GM23338 (cell line): Measurements from ENCODE around the gene RPS15A. TPM values are rescaled to one million over a fixed set of nuclear protein-coding genes. Genes with fewer than 3 reads are reported as not detected.

ENCODE experiments used
- ATAC-seq: fragments of 200-7000 bp; cut with Tn5 transposase; 3 replicates; pipeline ENCODE4 v1.9.1; 2020
- DNase-seq: peaks from one replicate; pipeline ENCODE4 v3.0.0-alpha.2; 2015; ENCODE audit warnings: low spot score
- H2AFZ ChIP-seq: fragments of 200-600 bp; sonication (generic); 2 replicates; pipeline ENCODE4 v1.8.0; 2016; ENCODE audit warnings: antibody characterized with exemption, mild to moderate bottlenecking, moderate library complexity
- H3F3A ChIP-seq: fragments of 200-600 bp; sonication (generic); replicated peaks from 2 replicates; pipeline ENCODE4 v1.8.0; 2017; ENCODE audit warnings: antibody characterized with exemption, mixed run types, low read depth
- H3K27ac ChIP-seq: fragments of 200-600 bp; sonication (generic); 2 replicates; pipeline ENCODE4 v1.6.1; 2016; ENCODE audit warnings: low read depth
- H3K27me3 ChIP-seq: fragments of 200-600 bp; sonication (generic); 2 replicates; pipeline ENCODE4 v1.8.0; 2016; ENCODE audit warnings: mild to moderate bottlenecking, mixed run types, moderate library complexity; ENCODE audit not compliant: insufficient read depth
- H3K36me3 ChIP-seq: fragments of 200-600 bp; sonication (generic); 2 replicates; pipeline ENCODE4 v1.8.0; 2016; ENCODE audit warnings: mild to moderate bottlenecking; ENCODE audit not compliant: insufficient read depth
- H3K4me1 ChIP-seq: fragments of 200-600 bp; sonication (generic); 2 replicates; pipeline ENCODE4 v1.8.0; 2016; ENCODE audit warnings: mild to moderate bottlenecking, moderate library complexity; ENCODE audit not compliant: insufficient read depth
- H3K4me2 ChIP-seq: fragments of 200-600 bp; sonication (generic); 2 replicates; pipeline ENCODE4 v1.7.1; 2017; ENCODE audit warnings: mixed run types
- H3K4me3 ChIP-seq: fragments of 200-600 bp; sonication (generic); 2 replicates; pipeline ENCODE4 v1.6.1; 2016; ENCODE audit warnings: mixed run types
- H3K79me2 ChIP-seq: fragments of 200-600 bp; sonication (generic); replicated peaks from 2 replicates; pipeline ENCODE4 v1.8.0; 2017; ENCODE audit warnings: mild to moderate bottlenecking; ENCODE audit not compliant: insufficient read depth
- H3K9me2 ChIP-seq: fragments of 200-600 bp; sonication (generic); 2 replicates; pipeline ENCODE4 v1.8.0; 2017; ENCODE audit not compliant: insufficient read depth
- H4K20me1 ChIP-seq: fragments of 200-600 bp; sonication (generic); replicated peaks from 2 replicates; pipeline ENCODE4 v1.8.0; 2017; ENCODE audit warnings: mild to moderate bottlenecking; ENCODE audit not compliant: insufficient read depth
- H3K27ac Mint-ChIP-seq: 2 replicates; pipeline ENCODE4 v1.8.0; 2020; ENCODE audit warnings: inconsistent platforms, mild to moderate bottlenecking, moderate library complexity, mixed read lengths
- H3K27me3 Mint-ChIP-seq: 3 replicates; pipeline ENCODE4 v1.8.0; 2022; ENCODE audit warnings: low read depth, mild to moderate bottlenecking, moderate library complexity, mixed read lengths, inconsistent platforms; ENCODE audit not compliant: insufficient read depth, poor library complexity
- H3K36me3 Mint-ChIP-seq: 3 replicates; pipeline ENCODE4 v1.8.0; 2021; ENCODE audit warnings: low read depth, mild to moderate bottlenecking, inconsistent platforms, moderate library complexity, mixed read lengths
- H3K4me1 Mint-ChIP-seq: 3 replicates; pipeline ENCODE4 v1.8.0; 2020; ENCODE audit warnings: mild to moderate bottlenecking, inconsistent platforms, mixed read lengths
- H3K4me3 Mint-ChIP-seq: 3 replicates; pipeline ENCODE4 v1.8.0; 2021; ENCODE audit warnings: moderate library complexity, mild to moderate bottlenecking, inconsistent platforms, mixed read lengths
- H3K9me3 Mint-ChIP-seq: 3 replicates; pipeline ENCODE4 v1.8.0; 2020; ENCODE audit warnings: moderate library complexity, mild to moderate bottlenecking, inconsistent platforms, mixed read lengths
- CREB1 ChIP-seq: fragments of 250-450 bp; sonication (Bioruptor Pico); IDR thresholded peaks from 2 replicates; pipeline ENCODE4 v1.5.0; 2020; ENCODE audit warnings: low read depth, mild to moderate bottlenecking, moderate library complexity
- EZH2 ChIP-seq: fragments of 200-600 bp; sonication (generic); IDR thresholded peaks from one replicate; pipeline ENCODE4 v1.8.0; 2017; ENCODE audit warnings: antibody characterized with exemption, mild to moderate bottlenecking, low read depth; ENCODE audit not compliant: unreplicated experiment
- EZH2phosphoT487 ChIP-seq: fragments of 200-600 bp; sonication (generic); IDR thresholded peaks from one replicate; pipeline ENCODE4 v1.8.1; 2018; ENCODE audit warnings: antibody characterized with exemption; ENCODE audit not compliant: unreplicated experiment
- JUNB ChIP-seq: IDR thresholded peaks from one replicate; pipeline ENCODE4 v1.6.1; 2016; ENCODE audit warnings: antibody characterized with exemption; ENCODE audit not compliant: unreplicated experiment
- NANOG ChIP-seq: IDR thresholded peaks from 2 replicates; pipeline ENCODE4 v1.6.1; 2016; ENCODE audit warnings: antibody characterized with exemption, borderline replicate concordance
- POLR2AphosphoS5 ChIP-seq: IDR thresholded peaks from 2 replicates; pipeline ENCODE4 v1.6.1; 2016; ENCODE audit warnings: antibody characterized with exemption, low read depth
- STAT1 ChIP-seq: IDR thresholded peaks from one replicate; pipeline ENCODE4 v1.6.1; 2016; ENCODE audit warnings: antibody characterized with exemption; ENCODE audit not compliant: unreplicated experiment
- ZNF114 ChIP-seq: fragments of 250-450 bp; sonication (Bioruptor Pico); IDR thresholded peaks from 2 replicates; pipeline ENCODE4 v1.5.0; 2020; ENCODE audit warnings: mild to moderate bottlenecking, moderate library complexity
- ZNF331 ChIP-seq: fragments of 250-450 bp; sonication (Bioruptor Pico); IDR thresholded peaks from 2 replicates; pipeline ENCODE4 v1.5.0; 2020; ENCODE audit warnings: low read depth, mild to moderate bottlenecking, moderate library complexity
- polyA plus RNA-seq: library from polyadenylated mRNA; unstranded; fragments of >200 nt; fragmentation: Nextera tagmentation; extraction: Ambion mirVana; gene quantifications from 2 replicates; pipeline ENCODE4 v1.2.1, GENCODE V29; 2016
- total RNA-seq: library from RNA; depleted of rRNA; stranded (reverse); fragments of >200 nt; shearing (Covaris generic); gene quantifications from 2 replicates; pipeline ENCODE4 v1.2.3, GENCODE V29; 2014
- TF ChIP-seq, protein P1 (sequence below): IDR thresholded peaks from 2 replicates; pipeline ENCODE4 v1.6.1; 2016; ENCODE audit warnings: antibody characterized with exemption
- TF ChIP-seq, protein P2 (sequence below), 2 experiments: fragments of 200-600 bp in 1 of 2; sonication (generic) in 1 of 2; conservative IDR thresholded peaks; 2 replicates each; pipeline versions ENCODE4 v1.5.1 to v1.6.1; 2016 to 2017; ENCODE audit warnings: antibody characterized with exemption in 2 of 2, low read depth in 2 of 2, mild to moderate bottlenecking in 2 of 2, moderate library complexity in 1 of 2
- TF ChIP-seq, protein P3 (sequence below): fragments of 250-450 bp; sonication (Bioruptor Pico); IDR thresholded peaks from 2 replicates; pipeline ENCODE4 v1.5.0; 2020; ENCODE audit warnings: mild to moderate bottlenecking, moderate library complexity

Gene RPS15A
- total and polyA plus RNA-seq, 2 experiments from 2014 or later: 2,163 to 2,171 TPM

DNA sequence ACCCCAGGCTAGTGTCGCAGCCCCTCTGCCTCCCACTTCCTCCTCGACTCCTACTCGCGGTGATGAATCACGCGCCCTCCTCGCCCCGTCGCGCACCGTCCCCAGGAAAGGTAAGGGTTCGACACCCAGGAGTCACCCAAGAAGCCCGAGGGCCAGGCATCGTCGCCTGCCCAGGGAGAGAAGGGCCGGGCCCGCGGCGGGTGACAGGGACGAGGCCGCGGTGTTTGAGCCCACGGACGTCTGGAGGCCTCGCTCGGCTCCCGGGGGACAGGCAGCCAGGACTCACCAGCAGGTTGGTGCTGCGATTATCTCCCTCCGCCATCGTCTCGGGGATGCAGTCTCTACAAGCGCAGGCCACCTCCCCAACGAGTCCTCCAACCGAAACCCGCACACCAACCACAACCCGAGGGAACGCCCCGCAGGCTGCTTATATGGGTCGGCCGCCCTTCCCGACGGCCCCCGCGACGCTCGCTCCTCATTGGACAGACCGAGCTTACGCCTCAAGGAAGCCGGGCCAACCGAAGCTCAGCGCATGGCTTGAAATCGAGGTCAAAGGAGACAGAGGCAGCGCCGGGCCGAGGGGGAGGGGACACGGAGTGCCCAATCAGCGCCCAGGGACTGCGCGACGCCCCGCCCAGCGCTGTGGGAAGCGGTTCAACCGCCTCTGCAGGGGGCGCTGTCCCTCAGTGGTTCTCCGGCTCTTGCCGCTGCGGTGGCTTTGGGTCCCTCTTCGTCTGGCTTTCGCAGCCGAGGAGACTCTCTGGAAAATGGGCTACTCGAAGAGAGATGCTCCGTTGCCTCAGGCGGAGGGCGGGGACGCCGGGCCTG, 11.2 kb upstream of the RPS15A start, which contains the start of gene ARL6IP1 (continued):
- TF ChIP-seq, protein P1, sequence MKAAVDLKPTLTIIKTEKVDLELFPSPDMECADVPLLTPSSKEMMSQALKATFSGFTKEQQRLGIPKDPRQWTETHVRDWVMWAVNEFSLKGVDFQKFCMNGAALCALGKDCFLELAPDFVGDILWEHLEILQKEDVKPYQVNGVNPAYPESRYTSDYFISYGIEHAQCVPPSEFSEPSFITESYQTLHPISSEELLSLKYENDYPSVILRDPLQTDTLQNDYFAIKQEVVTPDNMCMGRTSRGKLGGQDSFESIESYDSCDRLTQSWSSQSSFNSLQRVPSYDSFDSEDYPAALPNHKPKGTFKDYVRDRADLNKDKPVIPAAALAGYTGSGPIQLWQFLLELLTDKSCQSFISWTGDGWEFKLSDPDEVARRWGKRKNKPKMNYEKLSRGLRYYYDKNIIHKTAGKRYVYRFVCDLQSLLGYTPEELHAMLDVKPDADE: peak; percentile 45; the same call in 1 of the 2 replicates

DNA sequence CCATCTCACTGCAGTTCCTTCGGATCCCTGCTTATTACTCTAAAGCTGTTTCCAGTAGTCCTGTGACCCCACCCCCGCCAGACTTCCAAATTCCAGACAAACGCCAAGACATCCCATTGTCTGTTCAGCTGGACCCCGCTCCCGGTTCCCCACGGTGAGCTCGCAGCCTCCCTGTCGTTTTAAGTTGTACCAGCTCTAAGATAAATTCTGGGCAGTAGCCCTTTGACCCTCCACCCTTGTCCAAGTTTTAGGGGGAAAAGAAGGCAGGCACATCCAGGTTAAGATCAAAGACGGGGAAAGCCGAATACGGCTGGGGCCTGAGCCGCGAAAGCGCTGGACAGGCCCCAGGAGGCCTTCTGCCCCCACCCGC, 10.6 kb upstream of the RPS15A start:
- H3K4me1 Mint-ChIP-seq: peaks cover 39% of the 10 kb centered on the region
- H3K9me3 Mint-ChIP-seq: no peaks in the 10 kb centered on the region
- H3K36me3 Mint-ChIP-seq: peaks cover 42% of the 10 kb centered on the region
- peak overlapping the region; percentile 92 for H3K4me3 Mint-ChIP-seq
- Histone ChIP-seq H4K20me1 (peaks cover 30% of the 10 kb centered on the region), H3K36me3 (peaks cover 30% of the 10 kb centered on the region), H3K4me1 (peaks cover 39% of the 10 kb centered on the region), H3F3A (peaks cover 4% of the 10 kb centered on the region), H3K4me3 (peak overlapping the region; percentile 88), H3K27me3 (no peaks in the 10 kb centered on the region), H3K9me2 (no peaks in the 10 kb centered on the region), H3K27ac (no peak overlapping the region), H3K4me2 (peak overlapping the region; percentile 84), H2AFZ (no peak overlapping the region), H3K79me2 (peaks cover 58% of the 10 kb centered on the region)
- H3K27ac Mint-ChIP-seq: peak overlapping the region; percentile 80
- DNase-seq: peak; percentile 66
- peak; percentile 5 for ATAC-seq
- H3K27me3 Mint-ChIP-seq: peaks cover 20% of the 10 kb centered on the region
- TF ChIP-seq STAT1 (no peak), EZH2phosphoT487 (no peak), CREB1 (CRISPR knock-in tag) (no peak), EZH2 (no peak), ZNF114 (CRISPR knock-in tag) (no peak), NANOG (no peak), POLR2AphosphoS5 (no peak), ZNF331 (CRISPR knock-in tag) (no peak), JUNB (no peak)
- TF ChIP-seq, protein P1: no peak
- TF ChIP-seq, protein P2, sequence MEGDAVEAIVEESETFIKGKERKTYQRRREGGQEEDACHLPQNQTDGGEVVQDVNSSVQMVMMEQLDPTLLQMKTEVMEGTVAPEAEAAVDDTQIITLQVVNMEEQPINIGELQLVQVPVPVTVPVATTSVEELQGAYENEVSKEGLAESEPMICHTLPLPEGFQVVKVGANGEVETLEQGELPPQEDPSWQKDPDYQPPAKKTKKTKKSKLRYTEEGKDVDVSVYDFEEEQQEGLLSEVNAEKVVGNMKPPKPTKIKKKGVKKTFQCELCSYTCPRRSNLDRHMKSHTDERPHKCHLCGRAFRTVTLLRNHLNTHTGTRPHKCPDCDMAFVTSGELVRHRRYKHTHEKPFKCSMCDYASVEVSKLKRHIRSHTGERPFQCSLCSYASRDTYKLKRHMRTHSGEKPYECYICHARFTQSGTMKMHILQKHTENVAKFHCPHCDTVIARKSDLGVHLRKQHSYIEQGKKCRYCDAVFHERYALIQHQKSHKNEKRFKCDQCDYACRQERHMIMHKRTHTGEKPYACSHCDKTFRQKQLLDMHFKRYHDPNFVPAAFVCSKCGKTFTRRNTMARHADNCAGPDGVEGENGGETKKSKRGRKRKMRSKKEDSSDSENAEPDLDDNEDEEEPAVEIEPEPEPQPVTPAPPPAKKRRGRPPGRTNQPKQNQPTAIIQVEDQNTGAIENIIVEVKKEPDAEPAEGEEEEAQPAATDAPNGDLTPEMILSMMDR (conservative IDR thresholded peaks at IDR 0.05; ENCODE audit: low read depth in 2 of 2): no peak
- TF ChIP-seq, protein P3, sequence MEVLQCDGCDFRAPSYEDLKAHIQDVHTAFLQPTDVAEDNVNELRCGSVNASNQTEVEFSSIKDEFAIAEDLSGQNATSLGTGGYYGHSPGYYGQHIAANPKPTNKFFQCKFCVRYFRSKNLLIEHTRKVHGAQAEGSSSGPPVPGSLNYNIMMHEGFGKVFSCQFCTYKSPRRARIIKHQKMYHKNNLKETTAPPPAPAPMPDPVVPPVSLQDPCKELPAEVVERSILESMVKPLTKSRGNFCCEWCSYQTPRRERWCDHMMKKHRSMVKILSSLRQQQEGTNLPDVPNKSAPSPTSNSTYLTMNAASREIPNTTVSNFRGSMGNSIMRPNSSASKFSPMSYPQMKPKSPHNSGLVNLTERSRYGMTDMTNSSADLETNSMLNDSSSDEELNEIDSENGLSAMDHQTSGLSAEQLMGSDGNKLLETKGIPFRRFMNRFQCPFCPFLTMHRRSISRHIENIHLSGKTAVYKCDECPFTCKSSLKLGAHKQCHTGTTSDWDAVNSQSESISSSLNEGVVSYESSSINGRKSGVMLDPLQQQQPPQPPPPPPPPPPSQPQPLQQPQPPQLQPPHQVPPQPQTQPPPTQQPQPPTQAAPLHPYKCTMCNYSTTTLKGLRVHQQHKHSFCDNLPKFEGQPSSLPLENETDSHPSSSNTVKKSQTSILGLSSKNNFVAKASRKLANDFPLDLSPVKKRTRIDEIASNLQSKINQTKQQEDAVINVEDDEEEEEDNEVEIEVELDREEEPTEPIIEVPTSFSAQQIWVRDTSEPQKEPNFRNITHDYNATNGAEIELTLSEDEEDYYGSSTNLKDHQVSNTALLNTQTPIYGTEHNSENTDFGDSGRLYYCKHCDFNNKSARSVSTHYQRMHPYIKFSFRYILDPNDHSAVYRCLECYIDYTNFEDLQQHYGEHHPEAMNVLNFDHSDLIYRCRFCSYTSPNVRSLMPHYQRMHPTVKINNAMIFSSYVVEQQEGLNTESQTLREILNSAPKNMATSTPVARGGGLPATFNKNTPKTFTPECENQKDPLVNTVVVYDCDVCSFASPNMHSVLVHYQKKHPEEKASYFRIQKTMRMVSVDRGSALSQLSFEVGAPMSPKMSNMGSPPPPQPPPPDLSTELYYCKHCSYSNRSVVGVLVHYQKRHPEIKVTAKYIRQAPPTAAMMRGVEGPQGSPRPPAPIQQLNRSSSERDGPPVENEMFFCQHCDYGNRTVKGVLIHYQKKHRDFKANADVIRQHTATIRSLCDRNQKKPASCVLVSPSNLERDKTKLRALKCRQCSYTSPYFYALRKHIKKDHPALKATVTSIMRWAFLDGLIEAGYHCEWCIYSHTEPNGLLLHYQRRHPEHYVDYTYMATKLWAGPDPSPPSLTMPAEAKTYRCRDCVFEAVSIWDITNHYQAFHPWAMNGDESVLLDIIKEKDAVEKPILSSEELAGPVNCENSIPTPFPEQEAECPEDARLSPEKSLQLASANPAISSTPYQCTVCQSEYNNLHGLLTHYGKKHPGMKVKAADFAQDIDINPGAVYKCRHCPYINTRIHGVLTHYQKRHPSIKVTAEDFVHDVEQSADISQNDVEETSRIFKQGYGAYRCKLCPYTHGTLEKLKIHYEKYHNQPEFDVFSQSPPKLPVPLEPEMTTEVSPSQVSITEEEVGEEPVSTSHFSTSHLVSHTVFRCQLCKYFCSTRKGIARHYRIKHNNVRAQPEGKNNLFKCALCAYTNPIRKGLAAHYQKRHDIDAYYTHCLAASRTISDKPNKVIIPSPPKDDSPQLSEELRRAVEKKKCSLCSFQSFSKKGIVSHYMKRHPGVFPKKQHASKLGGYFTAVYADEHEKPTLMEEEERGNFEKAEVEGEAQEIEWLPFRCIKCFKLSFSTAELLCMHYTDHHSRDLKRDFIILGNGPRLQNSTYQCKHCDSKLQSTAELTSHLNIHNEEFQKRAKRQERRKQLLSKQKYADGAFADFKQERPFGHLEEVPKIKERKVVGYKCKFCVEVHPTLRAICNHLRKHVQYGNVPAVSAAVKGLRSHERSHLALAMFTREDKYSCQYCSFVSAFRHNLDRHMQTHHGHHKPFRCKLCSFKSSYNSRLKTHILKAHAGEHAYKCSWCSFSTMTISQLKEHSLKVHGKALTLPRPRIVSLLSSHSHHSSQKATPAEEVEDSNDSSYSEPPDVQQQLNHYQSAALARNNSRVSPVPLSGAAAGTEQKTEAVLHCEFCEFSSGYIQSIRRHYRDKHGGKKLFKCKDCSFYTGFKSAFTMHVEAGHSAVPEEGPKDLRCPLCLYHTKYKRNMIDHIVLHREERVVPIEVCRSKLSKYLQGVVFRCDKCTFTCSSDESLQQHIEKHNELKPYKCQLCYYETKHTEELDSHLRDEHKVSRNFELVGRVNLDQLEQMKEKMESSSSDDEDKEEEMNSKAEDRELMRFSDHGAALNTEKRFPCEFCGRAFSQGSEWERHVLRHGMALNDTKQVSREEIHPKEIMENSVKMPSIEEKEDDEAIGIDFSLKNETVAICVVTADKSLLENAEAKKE (CRISPR knock-in tag): no peak
